GM23248 (cell line): ENCODE results near the gene KRT6B.

Experiments
- EZH2 ChIP-seq: fragments of 200-600 bp; sonication (generic); IDR thresholded peaks from 2 replicates; pipeline ENCODE4 v1.6.1; 2018; ENCODE audit warnings: antibody characterized with exemption, mild to moderate bottlenecking; ENCODE audit not compliant: insufficient read depth, poor library complexity, severe bottlenecking
- EZH2phosphoT487 ChIP-seq: fragments of 200-600 bp; sonication (generic); IDR thresholded peaks from 2 replicates; pipeline ENCODE4 v1.6.1; 2018; ENCODE audit warnings: antibody characterized with exemption, moderate library complexity, mild to moderate bottlenecking, low read depth; ENCODE audit not compliant: insufficient read depth

DNA sequence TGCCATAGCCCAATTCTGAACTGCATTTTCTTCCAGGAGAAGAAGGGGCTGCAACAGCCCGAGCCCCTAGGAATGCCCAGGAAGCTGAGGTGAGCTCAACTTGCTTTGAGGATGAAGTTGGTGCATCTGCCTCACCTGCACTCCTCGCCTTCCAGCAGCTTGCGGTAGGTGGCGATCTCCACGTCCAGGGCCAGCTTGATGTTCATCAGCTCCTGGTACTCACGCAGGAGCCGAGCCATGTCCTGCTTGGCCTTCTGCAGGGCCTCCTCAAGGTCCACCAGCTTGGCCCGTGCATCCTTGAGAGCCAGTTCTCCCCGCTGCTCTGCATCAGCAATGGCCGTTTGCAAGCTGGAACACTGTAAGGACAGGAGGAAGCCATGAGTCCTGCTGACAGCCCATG, 23.8 kb downstream of the KRT6B start:
- no peak for TF ChIP-seq EZH2
- TF ChIP-seq EZH2phosphoT487, result no peak
